HG03378 (cell line): ENCODE measurements around the gene EXOC6.
"Not testable (repeated sequence)": the region's sequence is repeated elsewhere in the genome, so short reads cannot be mapped to it uniquely, and the experiment has no call there.

Experiments used
- ATAC-seq: cut with Tn5 transposase; IDR thresholded peaks from one replicate; pipeline ENCODE4 v1.9.1; 2021; ENCODE audit warnings: mild to moderate bottlenecking, moderate library complexity; ENCODE audit not compliant: unreplicated experiment

EXOC6 gene

GRCh38 chr10:92931597-92931996, 83.3 kb downstream of the EXOC6 start:
- ATAC-seq = no peak

- ATAC-seq = no peak
These were observed 89.6 kb downstream of the EXOC6 start for GRCh38 chr10:92937876-92938275.

- ATAC-seq = no peak
These were observed 90.5 kb downstream of the EXOC6 start for GRCh38 chr10:92938841-92939240.

GRCh38 chr10:92942226-92942625, 93.9 kb downstream of the EXOC6 start:
- ATAC-seq = no peak

GRCh38 chr10:92946491-92946890, 98.2 kb downstream of the EXOC6 start:
- ATAC-seq = no peak

- not testable (repeated sequence) for ATAC-seq
These were observed 104.3 kb downstream of the EXOC6 start for GRCh38 chr10:92952573-92952972.

GRCh38 chr10:92957223-92958010, 109.1 kb downstream of the EXOC6 start:
- ATAC-seq = no peak

GRCh38 chr10:92961638-92962037, 113.3 kb downstream of the EXOC6 start:
- no peak for ATAC-seq

GRCh38 chr10:92965314-92965713, 117.0 kb downstream of the EXOC6 start:
- no peak for ATAC-seq

GRCh38 chr10:92967641-92968040, 119.3 kb downstream of the EXOC6 start:
- no peak for ATAC-seq

GRCh38 chr10:92969151-92969550, 120.8 kb downstream of the EXOC6 start:
- no peak for ATAC-seq

GRCh38 chr10:92970301-92971070, 122.2 kb downstream of the EXOC6 start:
- ATAC-seq = no peak

- no peak for ATAC-seq
These were observed 123.9 kb downstream of the EXOC6 start for GRCh38 chr10:92972066-92972870.

GRCh38 chr10:92972886-92973285, 124.6 kb downstream of the EXOC6 start:
- no peak for ATAC-seq

GRCh38 chr10:92976278-92976677, 128.0 kb downstream of the EXOC6 start:
- not testable (repeated sequence) for ATAC-seq

- ATAC-seq = no peak
These were observed 140.9 kb downstream of the EXOC6 start for GRCh38 chr10:92989250-92989649.

GRCh38 chr10:92990615-92991014, 142.3 kb downstream of the EXOC6 start:
- ATAC-seq = peak; percentile 44

GRCh38 chr10:92991513-92991912, 143.2 kb downstream of the EXOC6 start:
- no peak for ATAC-seq

- ATAC-seq = no peak
These were observed 145.5 kb downstream of the EXOC6 start for GRCh38 chr10:92993699-92994272.

GRCh38 chr10:92995509-92995908, 147.2 kb downstream of the EXOC6 start:
- no peak for ATAC-seq

GRCh38 chr10:92997620-92998019, 149.3 kb downstream of the EXOC6 start:
- no peak for ATAC-seq
